Astrocyte (in vitro differentiated cells and primary cell): ENCODE data around the gene DLL4.

Experiments
- EZH2 ChIP-seq: IDR thresholded peaks from 2 replicates; pipeline ENCODE4 v1.6.1; 2012; ENCODE audit warnings: mild to moderate bottlenecking, low read length, inconsistent platforms; ENCODE audit not compliant: insufficient read depth
- TF ChIP-seq, protein P1 (sequence below): IDR thresholded peaks from 2 replicates; pipeline ENCODE4 v1.5.1; 2011; ENCODE audit warnings: low read depth, mild to moderate bottlenecking, inconsistent platforms, low read length, moderate library complexity; ENCODE audit not compliant: insufficient read depth

GRCh38 chr15:40943764-40944365 is 14.7 kb downstream of the DLL4 start:
- TF ChIP-seq, protein P1, sequence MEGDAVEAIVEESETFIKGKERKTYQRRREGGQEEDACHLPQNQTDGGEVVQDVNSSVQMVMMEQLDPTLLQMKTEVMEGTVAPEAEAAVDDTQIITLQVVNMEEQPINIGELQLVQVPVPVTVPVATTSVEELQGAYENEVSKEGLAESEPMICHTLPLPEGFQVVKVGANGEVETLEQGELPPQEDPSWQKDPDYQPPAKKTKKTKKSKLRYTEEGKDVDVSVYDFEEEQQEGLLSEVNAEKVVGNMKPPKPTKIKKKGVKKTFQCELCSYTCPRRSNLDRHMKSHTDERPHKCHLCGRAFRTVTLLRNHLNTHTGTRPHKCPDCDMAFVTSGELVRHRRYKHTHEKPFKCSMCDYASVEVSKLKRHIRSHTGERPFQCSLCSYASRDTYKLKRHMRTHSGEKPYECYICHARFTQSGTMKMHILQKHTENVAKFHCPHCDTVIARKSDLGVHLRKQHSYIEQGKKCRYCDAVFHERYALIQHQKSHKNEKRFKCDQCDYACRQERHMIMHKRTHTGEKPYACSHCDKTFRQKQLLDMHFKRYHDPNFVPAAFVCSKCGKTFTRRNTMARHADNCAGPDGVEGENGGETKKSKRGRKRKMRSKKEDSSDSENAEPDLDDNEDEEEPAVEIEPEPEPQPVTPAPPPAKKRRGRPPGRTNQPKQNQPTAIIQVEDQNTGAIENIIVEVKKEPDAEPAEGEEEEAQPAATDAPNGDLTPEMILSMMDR = no peak
- TF ChIP-seq EZH2 = no peak
